ENCODE measurements around the gene LMF2. TPM values are rescaled to one million over a fixed set of nuclear protein-coding genes. Genes with fewer than 3 reads are reported as not detected.

Gene LMF2
- total RNA-seq, 1 experiment from 2014 or later, result 34.7 TPM

DNA sequence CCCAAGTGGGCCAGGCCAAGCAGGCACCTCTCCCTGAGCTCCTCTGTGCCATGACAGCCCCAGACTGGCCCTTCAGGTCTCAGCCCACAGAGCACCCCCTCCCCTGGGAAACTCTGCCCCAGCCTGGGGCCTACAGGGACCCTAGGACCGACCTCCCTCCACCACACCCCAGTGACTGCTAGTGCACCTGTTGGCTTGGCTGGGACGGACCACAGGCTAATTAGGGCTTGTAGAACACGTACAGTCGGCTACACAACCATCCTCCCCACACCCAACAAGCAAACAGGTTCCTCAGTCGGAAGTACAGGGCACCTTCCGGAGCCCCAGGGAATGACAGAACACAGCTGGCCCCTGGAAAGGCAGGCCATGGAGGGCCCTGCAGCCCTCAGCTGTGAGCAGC is 37.0 kb downstream of the LMF2 start:
- DNase-seq (ENCODE audit: low read depth in 1 of 2, low spot score in 2 of 2), result no peak
- Histone ChIP-seq H3K36me3 (peaks cover 59% of the 10 kb centered on the region), H3K27me3 (replicated peaks) (no peaks in the 10 kb centered on the region), H3K9me3 (replicated peaks) (no peaks in the 10 kb centered on the region), H3K27ac (no peak overlapping the region), H3K4me3 (no peak overlapping the region), H3K4me1 (replicated peaks) (peaks cover 32% of the 10 kb centered on the region)

GRCh38 chr22:50469377-50470305 is 37.9 kb downstream of the LMF2 start:
- Histone ChIP-seq H3K4me3 (no peak overlapping the region), H3K4me1 (replicated peaks) (peaks cover 26% of the 10 kb centered on the region), H3K9me3 (replicated peaks) (no peaks in the 10 kb centered on the region), H3K27me3 (replicated peaks) (no peaks in the 10 kb centered on the region), H3K27ac (no peak overlapping the region), H3K36me3 (peaks cover 66% of the 10 kb centered on the region)
- DNase-seq (ENCODE audit: low read depth in 1 of 2, low spot score in 2 of 2), result peak; percentile 24 to 68

- Histone ChIP-seq H3K27me3 (replicated peaks) (no peaks in the 10 kb centered on the region), H3K4me3 (no peak overlapping the region), H3K4me1 (replicated peaks) (peaks cover 20% of the 10 kb centered on the region), H3K36me3 (peaks cover 69% of the 10 kb centered on the region), H3K9me3 (replicated peaks) (no peaks in the 10 kb centered on the region), H3K27ac (no peak overlapping the region)
- DNase-seq (ENCODE audit: low read depth in 1 of 2, low spot score in 2 of 2), result no peak
These were observed 38.9 kb downstream of the LMF2 start for GRCh38 chr22:50468626-50469025.

DNA sequence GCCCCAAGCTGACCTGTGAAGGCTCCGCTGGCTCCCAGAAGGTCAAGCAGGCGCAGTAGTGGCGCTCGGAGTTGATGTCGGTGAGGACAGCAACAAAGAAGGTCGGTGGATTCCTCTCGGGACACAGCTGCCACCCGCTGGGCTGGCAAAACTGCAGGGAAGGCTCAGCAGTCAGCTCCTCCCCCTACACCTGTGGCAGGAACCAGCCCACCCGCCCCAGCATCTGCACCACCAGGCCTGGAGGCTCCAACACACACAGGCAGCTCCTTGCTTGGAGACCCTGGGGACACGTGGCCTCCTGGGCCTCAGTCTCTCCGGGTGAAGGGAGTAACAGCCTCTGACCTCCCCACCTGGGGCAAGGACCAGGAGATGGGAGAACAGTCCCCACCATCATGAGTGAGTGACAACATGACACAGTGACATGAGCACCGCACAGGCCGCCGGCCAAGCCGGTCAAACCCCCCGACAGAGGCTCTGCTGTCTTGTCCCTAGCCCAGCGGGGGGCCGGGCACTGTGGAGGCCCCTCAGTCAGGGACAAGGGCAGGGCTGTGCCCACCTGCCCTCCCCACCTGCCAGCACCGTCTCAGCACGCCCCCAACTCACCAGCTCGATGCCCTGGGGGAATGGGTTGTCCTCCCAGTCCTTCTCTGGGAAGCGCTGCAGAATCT is 39.6 kb downstream of the LMF2 start:
- H3K27me3 ChIP-seq (replicated peaks), result no peaks in the 10 kb centered on the region
- no peak for DNase-seq (ENCODE audit: low read depth in 1 of 2, low spot score in 2 of 2)
- no peaks in the 10 kb centered on the region for H3K9me3 ChIP-seq (replicated peaks)
- H3K4me1 ChIP-seq (replicated peaks), result peaks cover 14% of the 10 kb centered on the region
- H3K27ac ChIP-seq, result no peak overlapping the region
- H3K36me3 ChIP-seq, result peaks cover 69% of the 10 kb centered on the region
- H3K4me3 ChIP-seq, result no peak overlapping the region

DNA sequence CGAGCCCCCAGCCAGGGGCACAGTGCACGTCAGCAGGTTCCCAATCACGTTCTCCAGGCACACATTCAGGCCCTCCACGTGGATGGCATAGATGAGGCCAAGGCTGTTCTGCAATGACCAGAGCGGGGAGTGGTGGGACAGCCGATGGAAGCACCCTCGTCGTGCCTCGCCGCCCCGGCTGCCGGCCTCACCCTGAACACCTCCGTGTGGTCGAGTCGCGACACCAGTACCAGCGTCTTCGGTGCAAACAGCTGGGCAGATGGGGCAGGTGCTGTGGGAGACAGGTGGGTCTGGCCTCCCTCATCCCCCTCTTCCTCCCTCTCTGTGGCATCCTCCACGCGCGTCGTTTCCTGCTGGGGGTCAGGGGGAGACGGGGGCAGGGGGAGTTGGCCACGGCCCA is 40.2 kb downstream of the LMF2 start:
- no peaks in the 10 kb centered on the region for H3K27me3 ChIP-seq (replicated peaks)
- no peaks in the 10 kb centered on the region for H3K9me3 ChIP-seq (replicated peaks)
- no peak overlapping the region for H3K4me3 ChIP-seq
- H3K27ac ChIP-seq, result no peak overlapping the region
- no peak for DNase-seq (ENCODE audit: low read depth in 1 of 2, low spot score in 2 of 2)
- peaks cover 14% of the 10 kb centered on the region for H3K4me1 ChIP-seq (replicated peaks)
- H3K36me3 ChIP-seq, result peaks cover 68% of the 10 kb centered on the region

DNA sequence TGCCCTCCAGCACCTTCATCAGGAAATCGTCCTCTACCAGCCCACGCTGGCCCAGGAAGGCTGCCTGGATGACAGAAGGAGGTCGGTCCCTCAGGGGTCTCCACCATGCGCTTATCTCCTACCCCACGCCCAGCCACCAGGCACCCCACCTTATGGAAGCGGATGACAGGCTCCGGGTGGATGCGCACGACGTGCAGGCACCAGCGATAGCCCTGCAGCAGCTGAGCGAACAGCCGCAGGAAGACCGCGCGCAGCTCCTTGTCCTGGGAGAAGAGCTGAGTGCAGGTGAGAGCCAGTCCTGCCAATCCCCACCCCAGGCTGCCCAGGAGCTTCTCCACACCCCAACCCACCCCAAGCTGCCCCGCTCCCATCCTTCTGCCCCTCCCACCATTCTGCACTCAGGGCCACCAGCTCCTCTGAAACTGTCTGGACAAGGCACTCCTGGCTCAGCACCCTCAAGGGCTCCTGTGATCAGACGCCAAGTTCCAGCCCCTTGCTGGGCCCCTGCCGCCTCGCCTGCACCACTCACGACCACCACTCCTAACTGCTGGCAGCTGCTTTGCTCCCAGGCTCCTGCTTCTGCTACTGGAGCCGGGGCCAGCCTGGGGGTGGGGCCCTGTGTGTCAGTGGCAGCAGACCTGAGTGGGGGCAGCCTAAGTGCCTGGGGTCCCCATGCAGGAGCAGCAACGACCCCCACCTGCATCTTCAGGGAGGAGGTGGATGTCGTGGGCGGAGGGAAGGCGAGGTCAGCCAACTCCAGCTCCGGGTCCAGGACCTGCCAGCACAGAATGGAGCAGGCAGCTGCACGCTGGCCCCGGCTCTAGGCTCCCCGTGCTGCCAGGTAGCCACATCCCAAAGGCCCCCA is 42.2 kb downstream of the LMF2 start:
- Histone ChIP-seq H3K9me3 (replicated peaks) (no peaks in the 10 kb centered on the region), H3K4me1 (replicated peaks) (peaks cover 9% of the 10 kb centered on the region), H3K4me3 (no peak overlapping the region), H3K36me3 (peaks cover 78% of the 10 kb centered on the region), H3K27ac (no peak overlapping the region), H3K27me3 (replicated peaks) (no peaks in the 10 kb centered on the region)
- DNase-seq (ENCODE audit: low read depth in 1 of 2, low spot score in 2 of 2), result no peak

DNA sequence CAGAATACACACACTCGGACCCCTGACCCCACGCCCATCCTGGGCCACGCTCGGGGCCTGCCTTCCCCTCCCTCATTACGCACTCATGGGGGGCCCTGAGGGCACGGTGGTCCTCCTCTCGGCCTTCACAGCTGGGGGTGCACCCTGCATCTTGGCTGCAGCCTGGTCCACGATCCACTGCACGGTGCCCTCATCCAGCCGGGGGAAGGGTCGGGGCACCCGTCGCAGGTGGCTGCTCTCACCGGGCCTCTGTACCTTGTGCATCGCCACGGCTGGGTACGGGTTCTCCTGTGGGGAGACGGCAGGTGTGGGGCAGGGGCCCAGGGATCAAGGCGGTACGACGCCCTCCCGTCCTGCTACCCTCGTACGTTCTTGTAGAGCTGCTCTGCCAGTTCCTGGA is 43.1 kb downstream of the LMF2 start:
- Histone ChIP-seq H3K27ac (no peak overlapping the region), H3K4me3 (no peak overlapping the region), H3K27me3 (replicated peaks) (no peaks in the 10 kb centered on the region), H3K36me3 (peaks cover 86% of the 10 kb centered on the region), H3K4me1 (replicated peaks) (peaks cover under 1% of the 10 kb centered on the region), H3K9me3 (replicated peaks) (no peaks in the 10 kb centered on the region)
- no peak for DNase-seq (ENCODE audit: low read depth in 1 of 2, low spot score in 2 of 2)

DNA sequence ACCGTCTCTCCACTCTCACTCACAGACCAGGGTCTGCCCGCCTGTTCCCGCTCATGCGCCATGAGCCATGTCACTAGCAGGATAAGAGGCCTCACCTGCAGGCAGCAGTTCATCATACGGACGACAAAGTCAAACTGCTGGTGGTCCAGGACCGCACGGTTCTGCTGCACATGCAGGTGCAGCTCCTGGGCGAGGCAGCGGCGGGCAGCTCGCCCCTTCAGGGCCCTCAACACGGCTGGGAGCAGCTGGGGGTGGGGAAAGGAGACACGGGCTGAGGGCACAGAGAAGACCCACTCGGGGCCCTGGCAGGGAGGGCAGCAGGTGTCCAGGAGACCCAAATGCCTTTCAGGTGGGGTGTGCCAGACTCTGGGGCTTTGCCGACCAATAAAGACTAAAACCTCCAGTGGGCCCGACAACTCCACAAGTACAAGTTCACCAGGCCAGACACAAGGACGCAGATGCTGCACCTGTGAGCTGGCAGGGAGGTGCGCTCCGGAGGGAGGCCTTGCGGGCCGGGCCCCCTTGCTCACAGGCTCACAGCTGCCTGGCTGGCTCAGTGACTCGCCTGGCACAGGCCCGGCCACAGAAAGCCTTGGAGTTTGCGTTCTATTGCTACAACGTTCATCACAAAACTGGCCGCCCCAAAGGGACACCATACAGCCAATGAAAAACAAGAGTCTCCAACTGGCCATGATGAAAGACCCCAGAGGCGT is 44.2 kb downstream of the LMF2 start:
- no peak for DNase-seq (ENCODE audit: low read depth in 1 of 2, low spot score in 2 of 2)
- no peak overlapping the region for H3K27ac ChIP-seq
- no peaks in the 10 kb centered on the region for H3K27me3 ChIP-seq (replicated peaks)
- H3K4me1 ChIP-seq (replicated peaks), result no peaks in the 10 kb centered on the region
- H3K4me3 ChIP-seq, result no peak overlapping the region
- H3K9me3 ChIP-seq (replicated peaks), result no peaks in the 10 kb centered on the region
- peaks cover 94% of the 10 kb centered on the region for H3K36me3 ChIP-seq

- Histone ChIP-seq H3K4me3 (no peak overlapping the region), H3K27me3 (replicated peaks) (no peaks in the 10 kb centered on the region), H3K9me3 (replicated peaks) (no peaks in the 10 kb centered on the region), H3K27ac (no peak overlapping the region), H3K36me3 (peaks cover 98% of the 10 kb centered on the region), H3K4me1 (replicated peaks) (no peaks in the 10 kb centered on the region)
- no peak for DNase-seq (ENCODE audit: low read depth in 1 of 2, low spot score in 2 of 2)
These were observed 45.4 kb downstream of the LMF2 start for GRCh38 chr22:50461979-50462540.

GRCh38 chr22:50461536-50461935 is 46.0 kb downstream of the LMF2 start:
- no peak for DNase-seq (ENCODE audit: low read depth in 1 of 2, low spot score in 2 of 2)
- Histone ChIP-seq H3K27ac (no peak overlapping the region), H3K36me3 (peaks cover 98% of the 10 kb centered on the region), H3K9me3 (replicated peaks) (no peaks in the 10 kb centered on the region), H3K4me3 (no peak overlapping the region), H3K4me1 (replicated peaks) (no peaks in the 10 kb centered on the region), H3K27me3 (replicated peaks) (no peaks in the 10 kb centered on the region)

DNA sequence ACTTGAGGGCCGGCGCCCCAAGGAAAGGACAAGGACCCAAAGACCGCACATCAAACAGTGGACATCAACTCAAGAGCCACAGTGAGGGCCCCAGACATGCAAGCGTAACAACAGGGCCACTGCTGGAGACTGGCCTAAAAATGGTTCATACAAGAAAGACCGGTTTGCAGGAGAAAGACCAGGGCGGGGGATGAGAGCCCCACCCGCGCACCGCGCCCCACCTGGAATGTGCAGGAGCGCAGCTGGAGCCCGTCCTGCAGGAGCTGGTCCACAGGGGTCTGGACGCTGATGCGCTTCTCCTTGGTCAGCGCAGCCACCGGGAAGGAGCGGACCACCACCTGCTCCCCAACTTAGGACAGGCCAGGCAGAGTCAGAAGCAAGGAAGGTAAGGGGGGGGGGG is 46.6 kb downstream of the LMF2 start:
- no peak overlapping the region for H3K4me3 ChIP-seq
- H3K27me3 ChIP-seq (replicated peaks), result no peaks in the 10 kb centered on the region
- no peaks in the 10 kb centered on the region for H3K4me1 ChIP-seq (replicated peaks)
- no peaks in the 10 kb centered on the region for H3K9me3 ChIP-seq (replicated peaks)
- H3K27ac ChIP-seq, result no peak overlapping the region
- H3K36me3 ChIP-seq, result peaks cover 96% of the 10 kb centered on the region
- no peak for DNase-seq (ENCODE audit: low read depth in 1 of 2, low spot score in 2 of 2)

- Histone ChIP-seq H3K36me3 (peaks cover 96% of the 10 kb centered on the region), H3K4me1 (replicated peaks) (no peaks in the 10 kb centered on the region), H3K9me3 (replicated peaks) (no peaks in the 10 kb centered on the region), H3K4me3 (no peak overlapping the region), H3K27ac (no peak overlapping the region), H3K27me3 (replicated peaks) (no peaks in the 10 kb centered on the region)
- DNase-seq (ENCODE audit: low read depth in 1 of 2, low spot score in 2 of 2), result no peak
These were observed 47.9 kb downstream of the LMF2 start for GRCh38 chr22:50459496-50460140.
